ENCODE results near the gene TCF12. TPM values are rescaled to one million over a fixed set of nuclear protein-coding genes. Genes with fewer than 3 reads are reported as not detected.

The TCF12 gene
- total RNA-seq, 1 experiment from 2014 or later: 76.7 TPM

GRCh38 chr15:57149196-57149595 is 230.8 kb downstream of the TCF12 start:
- Histone ChIP-seq H2BK15ac (ENCODE audit: low read depth, low read length) (no peak overlapping the region), H2AFZ (ENCODE audit: low read length) (no peak overlapping the region), H3T11ph (ENCODE audit: low read length) (no peak overlapping the region), H2BK5ac (ENCODE audit: insufficient read length, low read length) (no peak overlapping the region), H3K27ac (ENCODE audit: insufficient read length, low read depth, low read length) (no peak overlapping the region), H3K4ac (ENCODE audit: low read depth, low read length) (no peak overlapping the region), H2BK120ac (ENCODE audit: low read depth, low read length, poor library complexity, severe bottlenecking) (no peak overlapping the region), H2AK5ac (ENCODE audit: insufficient read length, low read length) (no peak overlapping the region), H4K5ac (ENCODE audit: insufficient read length, low read depth, low read length) (no peak overlapping the region), H3K14ac (ENCODE audit: insufficient read depth, low read length) (no peak overlapping the region), H2BK20ac (ENCODE audit: low read depth, low read length, poor library complexity, severe bottlenecking) (no peak overlapping the region), H3K79me2 (ENCODE audit: insufficient read depth, low read length) (no peaks in the 10 kb centered on the region), H4K20me1 (ENCODE audit: control insufficient read depth, insufficient read depth, insufficient read length) (no peaks in the 10 kb centered on the region), H3K9me3 (ENCODE audit: control insufficient read depth, low read depth, low read length) (peaks cover 8% of the 10 kb centered on the region), H3K18ac (ENCODE audit: insufficient read length, low read depth, low read length) (no peak overlapping the region), H3K4me1 (ENCODE audit: insufficient read depth, low read length) (peaks cover 2% of the 10 kb centered on the region; the same call in 1 of the 2 replicates), H3K79me1 (ENCODE audit: insufficient read depth, low read depth, low read length, poor library complexity, severe bottlenecking) (peaks cover 2% of the 10 kb centered on the region), H3K9ac (ENCODE audit: extremely low read depth, insufficient read length, low read length) (no peak overlapping the region), H3K56ac (ENCODE audit: insufficient read length, low read depth, low read length) (no peak overlapping the region), H3K23me2 (ENCODE audit: insufficient read length, low read depth, low read length, poor library complexity, severe bottlenecking) (no peaks in the 10 kb centered on the region), H4K8ac (replicated peaks; ENCODE audit: insufficient read length, low read depth, low read length) (no peak overlapping the region), H3K23ac (ENCODE audit: insufficient read length, low read depth, low read length) (no peak overlapping the region), H4K91ac (ENCODE audit: insufficient read length, low read depth, low read length) (no peak overlapping the region), H3K27me3 (ENCODE audit: insufficient read depth, low read length) (no peaks in the 10 kb centered on the region), H3K4me2 (ENCODE audit: insufficient read depth, insufficient read length, low read length) (no peak overlapping the region), H2BK12ac (ENCODE audit: insufficient read length, low read depth, low read length) (no peak overlapping the region)
- H3K4me3 Mint-ChIP-seq: no peak overlapping the region
- no peaks in the 10 kb centered on the region; the same call in none of the 2 replicates for H3K27me3 Mint-ChIP-seq (ENCODE audit: low read depth)
- no peak overlapping the region; a peak in 1 of 7 replicates for H3K27ac Mint-ChIP-seq
- TF ChIP-seq, protein P1, sequence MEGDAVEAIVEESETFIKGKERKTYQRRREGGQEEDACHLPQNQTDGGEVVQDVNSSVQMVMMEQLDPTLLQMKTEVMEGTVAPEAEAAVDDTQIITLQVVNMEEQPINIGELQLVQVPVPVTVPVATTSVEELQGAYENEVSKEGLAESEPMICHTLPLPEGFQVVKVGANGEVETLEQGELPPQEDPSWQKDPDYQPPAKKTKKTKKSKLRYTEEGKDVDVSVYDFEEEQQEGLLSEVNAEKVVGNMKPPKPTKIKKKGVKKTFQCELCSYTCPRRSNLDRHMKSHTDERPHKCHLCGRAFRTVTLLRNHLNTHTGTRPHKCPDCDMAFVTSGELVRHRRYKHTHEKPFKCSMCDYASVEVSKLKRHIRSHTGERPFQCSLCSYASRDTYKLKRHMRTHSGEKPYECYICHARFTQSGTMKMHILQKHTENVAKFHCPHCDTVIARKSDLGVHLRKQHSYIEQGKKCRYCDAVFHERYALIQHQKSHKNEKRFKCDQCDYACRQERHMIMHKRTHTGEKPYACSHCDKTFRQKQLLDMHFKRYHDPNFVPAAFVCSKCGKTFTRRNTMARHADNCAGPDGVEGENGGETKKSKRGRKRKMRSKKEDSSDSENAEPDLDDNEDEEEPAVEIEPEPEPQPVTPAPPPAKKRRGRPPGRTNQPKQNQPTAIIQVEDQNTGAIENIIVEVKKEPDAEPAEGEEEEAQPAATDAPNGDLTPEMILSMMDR (conservative IDR thresholded peaks at IDR 0.05): no peak
- H3K4me1 Mint-ChIP-seq: peaks cover 12 to 13% of the 10 kb centered on the region in 2 experiments
- peaks cover 26 to 37% (median 27%) of the 10 kb centered on the region in 3 experiments for H3K36me3 Mint-ChIP-seq (ENCODE audit: insufficient read depth in 1 of 3, low read depth in 3 of 3)
- DNase-seq: no peak
- peaks cover 22% of the 10 kb centered on the region in 2 experiments for H3K9me3 Mint-ChIP-seq

Data from H9 (cell line).